HepG2 (cell line): ENCODE data around the gene ZNF574. TPM values are rescaled to one million over a fixed set of nuclear protein-coding genes. Genes with fewer than 3 reads are reported as not detected.

ENCODE experiments used
- ATAC-seq: fragments of 200-7000 bp; cut with Tn5 transposase; 3 replicates; pipeline ENCODE4 v1.9.1; 2020; ENCODE audit warnings: mild to moderate bottlenecking, moderate library complexity
- BruUV-seq: library from RNA; stranded (reverse); fragments of 400-500 nt; replicated peaks from 2 replicates; lab custom pipeline; 2021; lab: Mats Ljungman, UMichigan
- CTCF ChIA-PET: fragments of 300-600 bp; formaldehyde crosslinking; extraction: SDS; loops from one replicate; lab custom pipeline; 2021; ENCODE audit warnings: low total read pairs, inconsistent platforms, low intra/inter-chr PET ratio; lab: Yijun Ruan, JAX
- POLR2A ChIA-PET: fragments of 350-600 bp; sonication (Branson Sonifier 250); formaldehyde crosslinking; loops from one replicate; lab custom pipeline; 2020; ENCODE audit warnings: antibody characterized with exemption, inconsistent platforms; lab: Yijun Ruan, JAX
- DNase-seq: peaks from one replicate; pipeline ENCODE4 v3.0.0-alpha.2; 2015; ENCODE audit warnings: low spot score
- FAIRE-seq: peaks from 3 replicates; lab custom pipeline; 2011; peaks lifted over from hg19 to GRCh38; lab: Jason Lieb, UNC
- H2AFZ ChIP-seq: one replicate; pipeline ENCODE4 v1.6.1; 2011; ENCODE audit warnings: low read length, inconsistent platforms
- H3K27ac ChIP-seq: fragments of 300-600 bp; 3 replicates; pipeline ENCODE4 v1.8.0; 2011; ENCODE audit warnings: mixed run types, mild to moderate bottlenecking, mixed read lengths, low read length, inconsistent platforms; ENCODE audit not compliant: insufficient read depth; ENCODE audit errors: extremely low read length
- H3K27me3 ChIP-seq, 2 experiments: fragments of 200-600 bp in 1 of 2; 2 replicates in 1 of 2; 3 replicates in 1 of 2; pipeline versions ENCODE4 v1.6.0 to v1.8.0; 2011; ENCODE audit warnings: low read length in 2 of 2, mild to moderate bottlenecking in 2 of 2, moderate library complexity in 2 of 2, inconsistent platforms in 1 of 2; ENCODE audit not compliant: insufficient read depth in 2 of 2, control insufficient read depth in 1 of 2
- H3K36me3 ChIP-seq, 2 experiments: fragments of 200-600 bp in 1 of 2; replicated peaks in 1 of 2; 2 replicates in 1 of 2; 3 replicates in 1 of 2; pipeline versions ENCODE4 v1.5.1 to v1.8.0; 2011; ENCODE audit warnings: low read length in 2 of 2, inconsistent platforms in 1 of 2; ENCODE audit not compliant: insufficient read depth in 2 of 2, control insufficient read depth in 1 of 2
- H3K4me1 ChIP-seq: 2 replicates; pipeline ENCODE4 v1.5.1; 2012; ENCODE audit warnings: low read length, inconsistent platforms; ENCODE audit not compliant: insufficient read depth
- H3K4me2 ChIP-seq: 2 replicates; pipeline ENCODE4 v1.6.0; 2011; ENCODE audit warnings: low read depth, low read length, inconsistent platforms
- H3K4me3 ChIP-seq, 3 experiments: fragments of 200-600 bp in 1 of 3; sonication (generic), shearing (Covaris generic) in 1 of 3; replicated peaks in 1 of 3; 2 replicates each; pipeline ENCODE4 v1.5.1; 2011 to 2016; ENCODE audit warnings: low read length in 3 of 3, inconsistent platforms in 2 of 3, low read depth in 2 of 3, mild to moderate bottlenecking in 2 of 3, control low read depth in 1 of 3, mixed read lengths in 1 of 3; ENCODE audit not compliant: insufficient read depth in 1 of 3
- H3K79me2 ChIP-seq: one replicate; pipeline ENCODE4 v1.6.1; 2011; ENCODE audit warnings: low read length, inconsistent platforms; ENCODE audit not compliant: insufficient read depth
- H3K9ac ChIP-seq: 2 replicates; pipeline ENCODE4 v1.6.0; 2011; ENCODE audit warnings: mild to moderate bottlenecking, low read depth, low read length, inconsistent platforms; ENCODE audit not compliant: insufficient read depth
- H3K9me3 ChIP-seq: 2 replicates; pipeline ENCODE4 v1.5.1; 2012; ENCODE audit warnings: mild to moderate bottlenecking, low read length
- H4K20me1 ChIP-seq: 2 replicates; pipeline ENCODE4 v1.6.0; 2011; ENCODE audit warnings: inconsistent platforms, mild to moderate bottlenecking, low read length, moderate library complexity; ENCODE audit not compliant: insufficient read depth
- ASH2L ChIP-seq: fragments of 300-600, 200-600 bp; sonication (generic); IDR thresholded peaks from 2 replicates; pipeline ENCODE4 v1.7.0; 2017; ENCODE audit warnings: low read depth, mild to moderate bottlenecking, moderate library complexity, mixed read lengths, low read length; ENCODE audit not compliant: insufficient read length
- CC2D1A ChIP-seq: sonication (generic); formaldehyde crosslinking; IDR thresholded peaks from 2 replicates; pipeline ENCODE4 v1.8.1; 2023; ENCODE audit warnings: mild to moderate bottlenecking, missing genetic modification reagents
- IKZF4 ChIP-seq: sonication (generic); formaldehyde crosslinking; IDR thresholded peaks from 2 replicates; pipeline ENCODE4 v1.5.1; 2020; ENCODE audit warnings: borderline replicate concordance, mild to moderate bottlenecking, low read depth, missing genetic modification reagents; ENCODE audit errors: not compliant biosample characterization
- KDM3A ChIP-seq: IDR thresholded peaks from 2 replicates; pipeline ENCODE4 v1.6.1; 2018; ENCODE audit warnings: low read depth, missing compliant biosample characterization
- KLF9 ChIP-seq: IDR thresholded peaks from 2 replicates; pipeline ENCODE4 v1.6.1; 2016; ENCODE audit warnings: low read depth
- NFIC ChIP-seq: IDR thresholded peaks from 2 replicates; pipeline ENCODE4 v1.6.1; 2012; ENCODE audit warnings: mild to moderate bottlenecking, low read length, inconsistent platforms
- NFYC ChIP-seq: IDR thresholded peaks from 2 replicates; pipeline ENCODE4 v1.6.1; 2016; ENCODE audit warnings: missing genetic modification reagents, missing compliant biosample characterization
- ZKSCAN5 ChIP-seq: sonication (generic); formaldehyde crosslinking; IDR thresholded peaks from 2 replicates; pipeline ENCODE4 v1.5.1; 2020; ENCODE audit warnings: mild to moderate bottlenecking, missing genetic modification reagents
- ZNF232 ChIP-seq: sonication (generic); formaldehyde crosslinking; IDR thresholded peaks from 2 replicates; pipeline ENCODE4 v1.4.0; 2020; ENCODE audit warnings: missing genetic modification reagents, borderline replicate concordance
- ZNF256 ChIP-seq: sonication (generic); formaldehyde crosslinking; conservative IDR thresholded peaks from 2 replicates; pipeline ENCODE4 v1.4.0; 2020; ENCODE audit warnings: missing genetic modification reagents
- ZNF674 ChIP-seq: sonication (generic); formaldehyde crosslinking; IDR thresholded peaks from 2 replicates; pipeline ENCODE4 v1.5.0; 2020; ENCODE audit warnings: low read depth, mild to moderate bottlenecking, missing genetic modification reagents
- ZNF746 ChIP-seq: sonication (generic); formaldehyde crosslinking; IDR thresholded peaks from 2 replicates; pipeline ENCODE4 v1.8.0; 2022; ENCODE audit warnings: mild to moderate bottlenecking, missing genetic modification reagents
- ZNF792 ChIP-seq: IDR thresholded peaks from 2 replicates; pipeline ENCODE4 v1.6.1; 2016
- whole genome bisulfite sequencing: methylation state at CpG from one replicate; pipeline ENCODE4 v1.1.6; 2017; ENCODE audit warnings: low lambda C conversion rate; 5-methylcytosine and 5-hydroxymethylcytosine counted together
- in situ Hi-C: cut with HindIII; loops from 2 replicates; pipeline ENCODE4 v1.10.0; 2017; ENCODE audit warnings: low pct_unique_long_range_greater_than_20kb; ENCODE audit not compliant: extremely low pct_ligation_motif_present
- intact Hi-C: fragments of 100-400 bp; cut with micrococcal nuclease; formaldehyde crosslinking; loops from one replicate; pipeline ENCODE4 v1.10.0; 2022; ENCODE audit not compliant: unreplicated experiment
- polyA plus RNA-seq, 8 experiments: library from polyadenylated mRNA; depleted of rRNA in 3 of 8; stranded (reverse) in 7 of 8; unstranded in 1 of 8; fragments of >200 nt; fragmentation: Illumina TruSeq in 4 of 8; extraction: Trizol in 4 of 8; gene quantifications; 2 replicates each; pipeline versions ENCODE4 v1.2.1 to v1.2.3, GENCODE V29; 2011 to 2016; ENCODE audit warnings: low read depth in 4 of 8, missing spikeins in 1 of 8, mixed read lengths in 1 of 8; ENCODE audit not compliant: insufficient read depth in 1 of 8
- total RNA-seq, 5 experiments: library from RNA; depleted of rRNA; stranded (reverse); fragments of >200 nt; fragmentation: Illumina TruSeq; extraction: Trizol; gene quantifications; 2 replicates each; pipeline ENCODE4 v1.2.3, GENCODE V29; 2016; ENCODE audit warnings: low read depth in 1 of 5
- TF ChIP-seq, protein P1 (sequence below): IDR thresholded peaks from 2 replicates; pipeline ENCODE4 v1.6.1; 2012; ENCODE audit warnings: inconsistent platforms
- TF ChIP-seq, protein P2 (sequence below): IDR thresholded peaks from 2 replicates; pipeline ENCODE4 v1.6.1; 2016; ENCODE audit warnings: missing compliant biosample characterization, missing genetic modification reagents, borderline replicate concordance
- TF ChIP-seq, protein P3 (sequence below): sonication (generic); formaldehyde crosslinking; IDR thresholded peaks from 2 replicates; pipeline ENCODE4 v1.4.0; 2020; ENCODE audit warnings: missing genetic modification reagents, borderline replicate concordance
- TF ChIP-seq, protein P4 (sequence below): sonication (generic); formaldehyde crosslinking; IDR thresholded peaks from 2 replicates; pipeline ENCODE4 v1.5.1; 2020; ENCODE audit warnings: mild to moderate bottlenecking, missing genetic modification reagents

The ZNF574 gene
- total and polyA plus RNA-seq, 2 of the 13 experiments (the other 11 are each of a cell fraction or from before 2014, with no cell fraction given): 7.7 to 7.9 TPM

DNA sequence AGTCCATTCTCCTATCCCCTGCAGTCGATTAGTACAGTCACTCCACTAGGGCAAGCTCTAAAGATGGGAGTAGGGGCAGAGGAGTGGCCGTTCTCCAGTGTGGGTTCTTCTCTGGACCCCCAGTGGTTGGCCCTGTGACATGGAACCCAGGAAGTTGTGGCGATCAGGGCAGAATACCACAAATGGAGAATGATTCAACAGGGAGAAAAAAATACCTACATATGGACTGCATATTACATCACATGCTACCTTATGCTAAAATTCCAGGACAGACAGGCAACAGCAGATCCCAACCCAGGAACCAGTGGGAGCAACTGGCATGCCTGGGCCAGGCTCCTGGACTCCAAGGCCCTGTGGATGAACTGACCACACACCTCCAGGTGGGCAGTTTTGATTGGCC, 35.8 kb downstream of the ZNF574 start:
- no peak overlapping the region for H3K9ac ChIP-seq
- POLR2A ChIA-PET: no interaction called here
- no peak overlapping the region for H3K4me2 ChIP-seq
- H3K36me3 ChIP-seq: no peaks in the 10 kb centered on the region
- WGBS: 21% methylated on average over 3 of the region's 3 CpGs
- no peak for FAIRE-seq
- H4K20me1 ChIP-seq: no peaks in the 10 kb centered on the region
- no peak overlapping the region for H3K4me3 ChIP-seq
- no peaks in the 10 kb centered on the region for H3K4me1 ChIP-seq
- CTCF ChIA-PET: no interaction called here
- intact Hi-C loops: no loop called here
- H3K9me3 ChIP-seq: no peaks in the 10 kb centered on the region
- no peak for DNase-seq
- no peak overlapping the region for H3K27ac ChIP-seq
- no peak for TF ChIP-seq CC2D1A
- TF ChIP-seq ZNF232 (CRISPR knock-in tag): no peak
- no peak for TF ChIP-seq ZNF256
- no peak for TF ChIP-seq IKZF4 (CRISPR knock-in tag)
- TF ChIP-seq KLF9: no peak
- TF ChIP-seq NFYC (CRISPR knock-in tag): no peak
- TF ChIP-seq, protein P1, sequence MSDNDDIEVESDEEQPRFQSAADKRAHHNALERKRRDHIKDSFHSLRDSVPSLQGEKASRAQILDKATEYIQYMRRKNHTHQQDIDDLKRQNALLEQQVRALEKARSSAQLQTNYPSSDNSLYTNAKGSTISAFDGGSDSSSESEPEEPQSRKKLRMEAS: no peak
- TF ChIP-seq KDM3A (CRISPR knock-in tag): no peak
- TF ChIP-seq ASH2L: no peak
- TF ChIP-seq, protein P2, sequence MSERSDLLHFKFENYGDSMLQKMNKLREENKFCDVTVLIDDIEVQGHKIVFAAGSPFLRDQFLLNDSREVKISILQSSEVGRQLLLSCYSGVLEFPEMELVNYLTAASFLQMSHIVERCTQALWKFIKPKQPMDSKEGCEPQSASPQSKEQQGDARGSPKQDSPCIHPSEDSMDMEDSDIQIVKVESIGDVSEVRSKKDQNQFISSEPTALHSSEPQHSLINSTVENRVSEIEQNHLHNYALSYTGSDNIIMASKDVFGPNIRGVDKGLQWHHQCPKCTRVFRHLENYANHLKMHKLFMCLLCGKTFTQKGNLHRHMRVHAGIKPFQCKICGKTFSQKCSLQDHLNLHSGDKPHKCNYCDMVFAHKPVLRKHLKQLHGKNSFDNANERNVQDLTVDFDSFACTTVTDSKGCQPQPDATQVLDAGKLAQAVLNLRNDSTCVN (CRISPR knock-in tag): no peak
- TF ChIP-seq, protein P3, sequence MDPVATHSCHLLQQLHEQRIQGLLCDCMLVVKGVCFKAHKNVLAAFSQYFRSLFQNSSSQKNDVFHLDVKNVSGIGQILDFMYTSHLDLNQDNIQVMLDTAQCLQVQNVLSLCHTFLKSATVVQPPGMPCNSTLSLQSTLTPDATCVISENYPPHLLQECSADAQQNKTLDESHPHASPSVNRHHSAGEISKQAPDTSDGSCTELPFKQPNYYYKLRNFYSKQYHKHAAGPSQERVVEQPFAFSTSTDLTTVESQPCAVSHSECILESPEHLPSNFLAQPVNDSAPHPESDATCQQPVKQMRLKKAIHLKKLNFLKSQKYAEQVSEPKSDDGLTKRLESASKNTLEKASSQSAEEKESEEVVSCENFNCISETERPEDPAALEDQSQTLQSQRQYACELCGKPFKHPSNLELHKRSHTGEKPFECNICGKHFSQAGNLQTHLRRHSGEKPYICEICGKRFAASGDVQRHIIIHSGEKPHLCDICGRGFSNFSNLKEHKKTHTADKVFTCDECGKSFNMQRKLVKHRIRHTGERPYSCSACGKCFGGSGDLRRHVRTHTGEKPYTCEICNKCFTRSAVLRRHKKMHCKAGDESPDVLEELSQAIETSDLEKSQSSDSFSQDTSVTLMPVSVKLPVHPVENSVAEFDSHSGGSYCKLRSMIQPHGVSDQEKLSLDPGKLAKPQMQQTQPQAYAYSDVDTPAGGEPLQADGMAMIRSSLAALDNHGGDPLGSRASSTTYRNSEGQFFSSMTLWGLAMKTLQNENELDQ (CRISPR knock-in tag): no peak
- no peak for TF ChIP-seq NFIC
- no peak for TF ChIP-seq ZKSCAN5
- no peak for TF ChIP-seq ZNF792 (CRISPR knock-in tag)
- TF ChIP-seq ZNF746 (CRISPR knock-in tag): no peak
- TF ChIP-seq, protein P4, sequence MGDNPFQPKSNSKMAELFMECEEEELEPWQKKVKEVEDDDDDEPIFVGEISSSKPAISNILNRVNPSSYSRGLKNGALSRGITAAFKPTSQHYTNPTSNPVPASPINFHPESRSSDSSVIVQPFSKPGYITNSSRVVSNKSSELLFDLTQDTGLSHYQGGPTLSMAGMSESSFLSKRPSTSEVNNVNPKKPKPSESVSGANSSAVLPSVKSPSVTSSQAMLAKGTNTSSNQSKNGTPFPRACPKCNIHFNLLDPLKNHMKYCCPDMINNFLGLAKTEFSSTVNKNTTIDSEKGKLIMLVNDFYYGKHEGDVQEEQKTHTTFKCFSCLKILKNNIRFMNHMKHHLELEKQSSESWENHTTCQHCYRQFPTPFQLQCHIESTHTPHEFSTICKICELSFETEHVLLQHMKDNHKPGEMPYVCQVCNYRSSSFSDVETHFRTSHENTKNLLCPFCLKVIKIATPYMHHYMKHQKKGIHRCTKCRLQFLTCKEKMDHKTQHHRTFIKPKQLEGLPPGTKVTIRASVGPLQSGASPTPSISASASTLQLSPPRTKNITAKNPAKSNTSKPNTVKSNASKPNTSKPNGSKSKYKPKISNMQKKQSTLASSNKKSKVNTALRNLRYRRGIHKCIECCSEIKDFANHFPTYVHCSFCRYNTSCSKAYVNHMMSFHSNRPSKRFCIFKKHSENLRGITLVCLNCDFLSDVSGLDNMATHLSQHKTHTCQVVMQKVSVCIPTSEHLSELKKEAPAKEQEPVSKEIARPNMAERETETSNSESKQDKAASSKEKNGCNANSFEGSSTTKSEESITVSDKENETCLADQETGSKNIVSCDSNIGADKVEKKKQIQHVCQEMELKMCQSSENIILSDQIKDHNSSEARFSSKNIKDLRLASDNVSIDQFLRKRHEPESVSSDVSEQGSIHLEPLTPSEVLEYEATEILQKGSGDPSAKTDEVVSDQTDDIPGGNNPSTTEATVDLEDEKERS (CRISPR knock-in tag): no peak
- TF ChIP-seq ZNF674: no peak
- TF ChIP-seq, all 625 proteins: peak for 0
- H3K27me3 ChIP-seq: peaks cover 2 to 3% of the 10 kb centered on the region in 2 experiments; a peak in 4 of 5 replicates
- ATAC-seq: no peak
- H3K79me2 ChIP-seq: no peaks in the 10 kb centered on the region
- no TSS peak for BruUV-seq
- in situ Hi-C loops: no loop called here
- no peak overlapping the region for H2AFZ ChIP-seq
